OCI-LY7 (cell line): Measurements from ENCODE around the gene CTTNBP2NL.

Source experiments
- CTCF ChIP-seq: fragments of 200-600 bp; sonication (generic); conservative IDR thresholded peaks from 2 replicates; pipeline ENCODE4 v1.5.1; 2014; ENCODE audit warnings: mild to moderate bottlenecking, antibody characterized with exemption, low read length, moderate library complexity, mixed read lengths
- EZH2phosphoT487 ChIP-seq: fragments of 200-600 bp; sonication (generic); IDR thresholded peaks from 2 replicates; pipeline ENCODE4 v1.6.1; 2018; ENCODE audit warnings: low read depth, borderline replicate concordance, mild to moderate bottlenecking, mixed run types, antibody characterized with exemption, low read length, moderate library complexity, mixed read lengths

DNA sequence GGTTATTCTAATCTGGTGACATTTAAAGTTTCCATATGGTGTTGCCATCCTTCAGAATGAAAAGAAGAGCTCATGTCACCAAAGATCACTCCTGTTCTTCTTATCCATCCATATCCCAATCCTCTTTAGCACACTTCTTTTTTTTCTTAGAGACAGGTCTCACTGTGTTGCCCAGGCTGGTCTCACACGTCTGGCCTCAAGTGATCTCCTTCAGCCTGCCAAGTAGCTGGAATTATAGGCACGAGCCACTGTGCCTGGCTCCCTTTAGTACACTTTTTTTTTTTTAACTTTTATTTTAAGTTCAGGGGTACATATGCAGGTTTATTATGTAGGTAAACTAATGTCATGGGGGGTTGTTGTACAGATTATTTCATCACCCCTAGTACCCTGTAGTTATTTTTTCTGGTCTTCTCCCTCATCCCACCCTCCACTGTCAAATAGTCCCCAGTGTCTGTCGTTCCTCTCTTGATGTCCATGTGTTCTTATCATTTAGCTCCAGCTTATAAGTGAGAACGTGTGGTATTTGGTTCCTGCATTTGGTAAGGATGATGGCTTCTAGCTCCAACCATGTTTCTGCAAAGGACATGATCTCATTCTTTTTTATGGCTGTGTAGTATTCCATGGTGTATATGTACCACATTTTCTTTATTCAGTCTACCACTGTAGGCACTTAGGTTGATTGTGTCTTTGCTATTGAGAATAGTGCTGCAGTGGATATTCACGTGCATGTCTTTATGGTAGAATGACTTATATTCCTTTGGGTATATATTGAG, 40.6 kb downstream of the CTTNBP2NL start:
- TF ChIP-seq CTCF = no peak
- no peak for TF ChIP-seq EZH2phosphoT487
